ENCODE data around the gene SPI1.

DNA sequence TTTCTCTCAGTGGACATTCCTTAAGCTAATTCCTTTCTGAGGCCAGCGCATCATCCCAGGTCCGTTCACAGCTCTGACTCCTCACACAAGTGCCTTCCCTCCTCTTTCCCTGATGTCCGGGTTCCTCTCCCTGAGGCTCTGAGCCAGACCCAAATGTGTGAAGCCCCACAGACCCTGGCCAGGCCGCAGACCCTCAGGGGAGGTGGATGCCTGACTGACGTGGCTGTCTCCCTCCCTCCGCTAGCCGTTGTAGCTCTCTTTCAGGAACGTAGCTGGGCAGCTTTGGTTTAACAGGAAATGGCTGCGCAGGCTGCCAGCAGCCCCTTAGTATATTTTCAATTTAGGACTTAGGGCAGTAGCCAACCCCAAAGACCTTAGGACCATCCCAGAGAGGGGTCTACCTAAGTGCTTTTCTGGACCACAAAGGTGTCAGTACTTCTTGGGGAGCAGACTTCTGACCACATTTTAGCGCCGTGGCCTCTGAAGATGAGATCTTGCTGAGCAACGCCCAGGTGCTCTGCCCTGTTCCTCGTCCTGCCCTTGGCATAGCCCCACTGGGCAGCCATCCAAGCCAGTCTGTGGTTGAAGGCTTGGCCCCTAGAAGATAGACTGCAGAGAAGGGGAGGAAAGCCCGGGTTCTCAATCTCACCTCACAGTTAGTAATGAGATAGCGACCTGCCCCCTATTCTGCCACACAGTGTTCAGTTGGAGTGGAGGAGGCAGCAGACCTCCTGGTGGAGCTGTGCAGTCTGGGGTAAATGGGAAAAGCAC is 52.9 kb downstream of the SPI1 start:
- TF ChIP-seq, protein P1, sequence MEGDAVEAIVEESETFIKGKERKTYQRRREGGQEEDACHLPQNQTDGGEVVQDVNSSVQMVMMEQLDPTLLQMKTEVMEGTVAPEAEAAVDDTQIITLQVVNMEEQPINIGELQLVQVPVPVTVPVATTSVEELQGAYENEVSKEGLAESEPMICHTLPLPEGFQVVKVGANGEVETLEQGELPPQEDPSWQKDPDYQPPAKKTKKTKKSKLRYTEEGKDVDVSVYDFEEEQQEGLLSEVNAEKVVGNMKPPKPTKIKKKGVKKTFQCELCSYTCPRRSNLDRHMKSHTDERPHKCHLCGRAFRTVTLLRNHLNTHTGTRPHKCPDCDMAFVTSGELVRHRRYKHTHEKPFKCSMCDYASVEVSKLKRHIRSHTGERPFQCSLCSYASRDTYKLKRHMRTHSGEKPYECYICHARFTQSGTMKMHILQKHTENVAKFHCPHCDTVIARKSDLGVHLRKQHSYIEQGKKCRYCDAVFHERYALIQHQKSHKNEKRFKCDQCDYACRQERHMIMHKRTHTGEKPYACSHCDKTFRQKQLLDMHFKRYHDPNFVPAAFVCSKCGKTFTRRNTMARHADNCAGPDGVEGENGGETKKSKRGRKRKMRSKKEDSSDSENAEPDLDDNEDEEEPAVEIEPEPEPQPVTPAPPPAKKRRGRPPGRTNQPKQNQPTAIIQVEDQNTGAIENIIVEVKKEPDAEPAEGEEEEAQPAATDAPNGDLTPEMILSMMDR (IDR thresholded peaks at IDR 0.05) = no peak
- TF ChIP-seq EP300 (IDR thresholded peaks at IDR 0.05) (no peak), POLR2A (IDR thresholded peaks at IDR 0.05) (no peak)

Measured in upper lobe of left lung (tissue), 4 donors.